ENCODE measurements around the gene MRPL22.

GRCh38 chr5:155004138-155004744 is 63.4 kb downstream of the MRPL22 start:
- peak; percentile 70 to 89 (median 77) for TF ChIP-seq CTCF (optimal IDR thresholded peaks at IDR 0.05 in 1 of 3, IDR thresholded peaks at IDR 0.05 in 1 of 3, conservative IDR thresholded peaks at IDR 0.05 in 1 of 3; ENCODE audit: extremely low read depth in 1 of 3, insufficient read depth in 2 of 3, low read length in 3 of 3)
- no peak for TF ChIP-seq EZH2 (IDR thresholded peaks at IDR 0.05; ENCODE audit: low read length)

Measured in keratinocyte (primary cell).